ENCODE results near the gene CGB1. TPM values are rescaled to one million over a fixed set of nuclear protein-coding genes. Genes with fewer than 3 reads are reported as not detected.
"Not testable (repeated sequence)": the region's sequence is repeated elsewhere in the genome, so short reads cannot be mapped to it uniquely, and the experiment has no call there.

CGB1 gene
- total RNA-seq, 4 donors from 2014 or later = not detected

GRCh38 chr19:49042177-49042576, 5.5 kb upstream of the CGB1 start:
- DNase-seq (ENCODE audit: low spot score) (no peak), ATAC-seq (ENCODE audit: low FRiP score) (no peak)
- no peak for TF ChIP-seq CTCF (IDR thresholded peaks at IDR 0.05)

- ATAC-seq (ENCODE audit: low FRiP score); DNase-seq (ENCODE audit: low spot score): not testable (repeated sequence)
Observed at GRCh38 chr19:49039736-49040135, 3.0 kb upstream of the CGB1 start.

- not testable (repeated sequence) for DNase-seq (ENCODE audit: low spot score); ATAC-seq (ENCODE audit: low FRiP score)
Observed at GRCh38 chr19:49038557-49039276, 2.0 kb upstream of the CGB1 start.

- not testable (repeated sequence) for DNase-seq (ENCODE audit: low spot score); ATAC-seq (ENCODE audit: low FRiP score)
Observed at GRCh38 chr19:49038111-49038510, 1.4 kb upstream of the CGB1 start.

GRCh38 chr19:49031642-49032301, 4.9 kb downstream of the CGB1 start, which contains the start of gene CGB2:
Gene CGB2 (plus strand): TSS chr19:49031890. CDS start chr19:49032096, 206 bp downstream.
- ATAC-seq (ENCODE audit: low FRiP score); DNase-seq (ENCODE audit: low spot score): not testable (repeated sequence)

- ATAC-seq (ENCODE audit: low FRiP score); DNase-seq (ENCODE audit: low spot score): not testable (repeated sequence)
Observed at GRCh38 chr19:49030323-49030722, 6.4 kb downstream of the CGB1 start.

GRCh38 chr19:49029749-49030148, 6.9 kb downstream of the CGB1 start:
- DNase-seq (ENCODE audit: low spot score); ATAC-seq (ENCODE audit: low FRiP score): not testable (repeated sequence)

GRCh38 chr19:49028686-49029085, 8.0 kb downstream of the CGB1 start:
- DNase-seq (ENCODE audit: low spot score); ATAC-seq (ENCODE audit: low FRiP score): not testable (repeated sequence)

- not testable (repeated sequence) for ATAC-seq (ENCODE audit: low FRiP score); DNase-seq (ENCODE audit: low spot score)
Observed at GRCh38 chr19:49025599-49025998, 11.1 kb downstream of the CGB1 start.

- ATAC-seq (ENCODE audit: low FRiP score); DNase-seq (ENCODE audit: low spot score): not testable (repeated sequence)
Observed at GRCh38 chr19:49025088-49025487, 11.6 kb downstream of the CGB1 start.

- not testable (repeated sequence) for ATAC-seq (ENCODE audit: low FRiP score); DNase-seq (ENCODE audit: low spot score)
Observed at GRCh38 chr19:49024233-49024632, 12.5 kb downstream of the CGB1 start, which contains the start of gene CGB3. Gene CGB3 (minus strand): TSS chr19:49024333. CDS start chr19:49023971, 362 bp downstream.

GRCh38 chr19:49022116-49022515, 14.6 kb downstream of the CGB1 start:
- DNase-seq (ENCODE audit: low spot score) = no peak
- TF ChIP-seq CTCF (IDR thresholded peaks at IDR 0.05) = no peak
- no peak for ATAC-seq (ENCODE audit: low FRiP score)

Data from omental fat pad (tissue), 4 donors.